NCI-H526 (cell line): ENCODE results near the gene CEP170.

Experiments
- DNase-seq, 2 experiments: peaks; one replicate each; lab custom pipeline; 2025; lab: John Stamatoyannopoulos, UW

CEP170 gene

DNA sequence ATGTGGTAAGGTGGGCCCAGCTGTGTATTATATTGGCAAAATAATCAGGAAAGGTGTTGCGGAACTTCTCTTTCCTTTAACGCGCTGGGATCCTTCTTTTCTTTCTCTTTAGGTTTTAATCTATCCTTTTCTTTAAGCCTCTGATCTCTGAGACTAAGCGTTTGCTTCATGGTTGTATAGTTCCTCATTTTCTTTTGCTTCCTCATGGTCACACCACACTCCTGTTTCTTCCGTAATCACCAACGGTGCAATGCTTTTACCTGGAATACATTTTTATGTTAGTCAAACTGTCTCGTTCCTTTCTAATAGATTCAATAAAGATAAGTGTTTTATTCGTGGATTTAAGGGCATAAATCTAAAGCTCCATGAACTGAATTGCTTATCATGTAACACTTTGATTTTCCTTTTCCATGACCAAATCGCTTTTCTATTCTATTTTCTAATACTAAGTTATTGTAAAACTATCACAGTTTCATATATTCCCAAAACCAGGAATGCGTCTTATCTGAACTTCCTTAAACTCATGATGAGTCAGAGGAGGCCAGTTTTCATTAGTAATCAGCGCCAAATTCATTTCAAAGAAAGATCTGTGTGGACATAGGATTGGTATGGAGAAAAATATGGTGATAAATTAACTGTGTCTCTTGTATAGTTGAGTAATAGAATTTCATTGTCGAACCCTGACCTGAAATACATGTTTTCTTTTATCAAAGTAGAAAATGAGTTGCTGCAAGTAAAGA, 13.0 kb upstream of the CEP170 start:
- DNase-seq, result no peak

DNA sequence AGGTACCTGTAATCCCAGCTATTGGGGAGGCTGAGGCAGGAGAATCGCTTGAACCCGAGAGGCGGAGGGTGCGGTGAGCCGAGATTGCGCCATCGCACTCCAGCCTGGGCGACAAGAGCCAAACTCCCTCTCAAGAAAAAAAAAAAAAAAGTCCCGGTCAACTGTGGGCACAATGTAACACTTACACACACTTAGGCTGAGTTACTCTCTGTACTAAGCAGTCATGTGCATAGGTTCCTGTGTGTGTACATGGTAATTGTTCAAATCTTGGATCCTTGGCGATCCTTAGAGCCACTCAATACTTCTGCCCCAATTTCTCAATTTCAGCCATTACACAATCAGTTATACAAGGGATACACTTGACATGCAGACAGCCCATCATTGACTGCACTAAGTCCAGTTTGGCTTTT, 12.4 kb upstream of the CEP170 start:
- no peak for DNase-seq

GRCh38 chr1:243266231-243266630, 11.2 kb upstream of the CEP170 start:
- no peak for DNase-seq

DNA sequence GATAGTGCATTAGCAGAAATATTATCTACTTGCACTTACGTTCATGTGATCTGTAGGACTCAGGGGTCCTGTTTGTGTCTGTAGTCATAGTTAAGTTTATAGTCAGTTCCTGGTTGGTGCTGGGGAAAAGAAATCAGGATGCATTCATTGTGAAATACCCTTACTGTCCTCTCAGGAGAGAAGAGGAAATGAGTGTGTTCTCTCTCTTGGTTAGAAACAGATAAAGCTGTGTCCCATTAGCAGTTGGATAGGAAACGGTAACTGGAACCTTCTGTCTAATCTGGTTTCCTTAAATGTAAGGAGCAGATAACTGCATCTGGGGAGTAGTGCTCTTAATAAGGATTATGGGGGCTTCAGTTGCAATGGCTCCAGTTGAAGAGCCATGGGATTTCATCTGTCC, 9.6 kb upstream of the CEP170 start:
- DNase-seq, result no peak

DNA sequence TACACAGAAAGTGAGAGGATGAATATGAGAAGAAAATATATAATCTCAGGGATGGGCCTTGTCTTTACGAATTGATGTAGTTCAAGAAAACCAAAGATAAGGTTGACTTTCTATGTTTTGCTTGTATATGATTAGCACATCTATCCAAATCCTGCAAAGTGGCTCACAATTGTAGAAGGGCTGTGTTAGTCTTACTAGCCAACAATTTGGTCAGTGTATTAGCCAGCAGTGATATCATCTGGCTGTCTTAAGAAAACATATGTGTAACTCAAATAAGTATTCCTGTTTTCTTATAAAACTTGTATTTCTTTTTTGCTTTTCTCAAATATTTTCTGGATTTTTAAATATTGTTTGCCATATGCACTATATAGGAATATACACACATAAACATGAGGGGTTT, 6.3 kb upstream of the CEP170 start:
- no peak for DNase-seq

GRCh38 chr1:243260221-243260880, 5.3 kb upstream of the CEP170 start:
- DNase-seq, result no peak

DNA sequence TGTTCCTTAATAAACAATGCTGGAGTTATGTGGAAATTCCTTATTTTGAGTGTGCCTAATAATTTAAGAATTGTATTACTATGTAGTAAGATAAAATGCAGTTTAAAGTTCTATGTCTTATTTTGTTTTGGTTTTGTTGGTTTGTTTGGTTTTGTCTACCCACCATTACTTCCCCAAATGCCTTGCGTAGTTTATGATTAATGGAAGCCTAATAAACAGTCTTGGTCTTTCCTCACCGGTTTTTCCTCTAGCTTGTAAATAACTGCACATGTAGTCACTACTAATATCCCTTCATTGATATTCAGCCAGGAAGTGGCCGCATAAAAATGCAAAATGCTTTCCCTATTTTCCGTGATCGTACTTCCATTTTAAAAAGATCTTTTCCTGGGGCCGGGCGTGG, 3.6 kb upstream of the CEP170 start:
- DNase-seq, result no peak

DNA sequence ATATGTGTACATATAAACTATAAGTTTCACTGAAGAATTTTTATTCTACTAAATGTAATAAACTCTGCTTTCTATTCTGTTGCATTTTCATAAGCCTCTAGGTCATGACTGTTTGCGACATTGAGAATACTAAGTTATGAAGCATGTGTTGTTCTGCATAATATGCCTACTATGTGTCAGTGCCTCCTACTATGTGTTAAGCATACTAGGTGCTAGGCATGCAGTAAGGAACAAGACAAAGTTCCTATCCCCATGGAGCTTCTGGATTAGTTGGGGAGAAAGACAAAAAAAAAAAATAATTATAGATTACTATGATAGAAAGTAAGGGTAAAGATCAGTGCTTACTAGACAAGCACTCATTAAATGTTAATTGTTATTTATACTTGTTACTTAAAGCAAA, 2.1 kb upstream of the CEP170 start:
- no peak for DNase-seq

DNA sequence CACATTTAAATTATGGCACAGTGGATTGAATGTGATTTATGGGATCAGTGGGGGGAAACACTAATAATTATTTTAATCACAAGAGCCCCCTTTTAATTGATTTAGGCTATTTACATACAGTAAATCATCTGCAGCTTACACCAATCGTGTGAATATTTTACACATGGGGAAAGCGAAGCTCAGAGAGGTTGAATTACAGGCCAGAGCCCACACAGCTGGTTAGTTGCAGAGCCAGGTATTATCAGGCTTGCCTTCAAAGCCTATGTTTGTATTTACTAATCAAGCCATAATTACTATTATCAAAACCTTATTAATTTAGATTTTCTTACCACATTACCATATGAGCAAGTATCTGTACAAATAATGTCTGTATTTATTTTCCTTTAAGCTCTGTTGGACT, 1.5 kb upstream of the CEP170 start:
- peak in 1 of 2 experiments; percentile 13 for DNase-seq

- DNase-seq, result peak; percentile 97
Measured at GRCh38 chr1:243255791-243256512, 871 bp upstream of the CEP170 start, which contains the start of gene SDCCAG8. Gene SDCCAG8 (plus strand): TSS chr1:243256041. CDS start chr1:243256174, 133 bp downstream.

DNA sequence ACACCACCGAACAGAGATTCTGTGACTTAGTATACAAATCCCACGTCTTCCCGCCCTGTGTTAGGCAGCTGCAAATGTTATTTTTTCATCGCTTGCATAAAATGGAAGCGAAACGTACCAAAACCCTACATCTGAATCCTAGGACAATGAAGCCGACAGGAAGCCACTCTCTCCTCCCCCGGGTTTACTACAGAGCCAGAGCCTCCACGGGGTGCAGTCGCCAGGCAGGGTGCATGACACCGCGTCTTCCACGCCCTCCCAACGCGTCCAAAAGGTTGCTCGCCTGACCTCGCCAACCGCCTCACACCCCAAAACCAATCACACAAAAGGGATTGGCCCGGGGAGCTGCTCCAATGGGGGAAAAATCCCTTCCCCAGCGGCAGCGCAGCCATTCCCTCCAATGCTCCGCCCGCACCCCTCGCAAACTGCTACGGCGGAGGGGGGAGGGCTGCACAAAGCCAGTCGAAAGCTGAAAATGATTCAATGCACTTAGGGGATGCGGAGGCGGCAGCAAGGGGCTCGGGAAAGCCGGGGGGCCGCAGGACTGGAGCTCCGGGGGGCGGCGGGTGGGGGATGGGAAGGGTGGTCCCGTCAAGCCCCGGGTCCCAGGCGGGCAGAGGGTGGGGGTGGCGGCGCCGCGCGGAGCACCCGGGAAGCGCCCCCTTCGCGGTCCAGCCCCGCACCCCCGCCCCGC, 701 bp downstream of the CEP170 start:
- peak; percentile 29 to 76 for DNase-seq

- peak; percentile 1 to 32 for DNase-seq
Measured at GRCh38 chr1:243253926-243254232, 1.2 kb downstream of the CEP170 start.

DNA sequence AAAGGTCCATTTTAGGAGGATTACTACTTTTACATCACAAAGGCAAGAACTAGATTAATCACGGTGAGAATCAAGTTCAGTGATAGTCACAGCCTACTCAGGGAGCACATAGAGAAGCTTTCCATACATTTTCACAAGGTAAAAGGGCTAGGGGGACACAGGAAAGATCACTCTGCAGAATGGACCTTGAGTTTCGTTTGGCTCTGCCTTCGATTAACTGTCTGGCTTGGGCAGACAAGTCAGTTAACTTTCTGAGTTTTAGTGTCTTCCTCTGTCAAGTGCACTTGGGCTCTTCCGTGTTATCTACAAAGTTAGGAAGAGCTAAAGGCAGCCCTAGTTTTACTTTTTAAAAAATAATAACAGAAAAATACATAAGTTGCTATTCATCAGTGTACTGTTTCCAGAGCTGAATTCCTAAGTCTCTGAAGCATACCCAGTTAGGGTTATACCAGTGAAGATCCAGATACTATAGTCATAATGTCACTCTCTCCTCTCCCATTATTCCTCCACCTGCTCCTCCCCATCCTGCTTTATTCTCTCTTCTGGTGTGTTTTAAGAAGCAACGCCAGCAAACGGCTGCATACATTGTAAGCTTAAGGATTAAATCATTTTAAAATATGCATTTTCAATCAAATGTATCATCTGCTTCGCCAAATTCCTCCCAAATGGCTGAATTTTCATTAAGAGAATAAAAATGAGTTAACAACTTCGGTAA, 1.7 kb downstream of the CEP170 start:
- DNase-seq, result peak in 1 of 2 experiments; percentile 15

- no peak for DNase-seq
Measured at GRCh38 chr1:243251539-243251938, 3.5 kb downstream of the CEP170 start.

DNA sequence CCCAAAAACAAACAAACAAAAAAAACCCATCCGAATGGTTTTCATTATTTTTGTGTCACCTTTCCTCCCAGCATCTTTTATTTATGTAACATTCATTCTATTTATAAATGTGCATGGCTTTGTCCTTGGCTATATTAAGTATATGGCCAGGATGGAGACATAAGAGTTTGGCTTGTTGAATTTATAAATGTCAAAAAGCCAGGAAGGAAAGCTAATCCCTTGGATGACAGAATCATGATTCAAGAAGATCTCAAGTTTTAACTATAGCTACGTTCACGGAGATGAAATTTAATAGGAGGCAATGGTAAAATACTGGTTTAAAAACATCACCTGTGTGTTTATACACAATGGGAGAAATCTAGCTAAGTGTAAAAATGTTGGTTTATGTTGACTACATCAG, 5.0 kb downstream of the CEP170 start:
- DNase-seq, result no peak

- DNase-seq, result no peak
Measured at GRCh38 chr1:243249214-243249613, 5.9 kb downstream of the CEP170 start.

DNA sequence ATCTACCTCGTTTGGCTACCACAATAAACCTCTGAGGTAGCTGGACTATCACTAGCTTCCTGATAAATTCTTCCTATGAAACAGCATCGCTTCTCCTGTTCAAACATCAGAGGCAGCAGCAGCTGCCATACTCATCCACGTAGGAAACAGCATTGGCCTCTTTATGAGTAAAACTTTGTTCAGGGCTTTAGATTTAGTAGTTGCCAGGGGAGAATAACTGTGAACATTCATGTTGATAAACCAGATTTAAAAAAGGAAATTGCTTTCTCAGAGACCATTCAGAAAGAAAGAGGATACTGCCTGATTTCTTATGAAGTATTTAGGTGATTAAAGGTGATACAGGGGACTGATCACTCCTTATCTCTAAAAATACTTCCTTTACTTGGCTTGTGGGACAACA, 7.2 kb downstream of the CEP170 start:
- DNase-seq, result no peak

DNA sequence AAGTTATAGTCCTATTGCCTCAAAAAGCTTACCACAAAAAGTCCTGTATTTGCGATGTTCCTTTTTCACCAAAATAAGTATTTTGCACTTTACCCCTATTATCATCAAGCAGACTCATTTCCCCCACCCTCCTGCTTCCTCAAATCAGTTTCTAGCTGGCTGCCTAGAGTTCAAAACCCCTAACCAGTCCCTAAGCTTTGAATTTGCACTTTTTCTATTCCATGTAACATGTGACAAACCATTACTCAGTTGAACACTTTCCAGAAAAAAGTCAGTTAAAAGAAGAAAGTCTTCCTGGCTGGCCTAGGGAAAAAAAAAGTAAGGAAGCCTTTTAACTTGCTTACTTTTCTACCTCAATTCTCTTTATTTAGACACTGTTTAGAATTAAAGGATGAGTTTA, 8.2 kb downstream of the CEP170 start:
- no peak for DNase-seq

DNA sequence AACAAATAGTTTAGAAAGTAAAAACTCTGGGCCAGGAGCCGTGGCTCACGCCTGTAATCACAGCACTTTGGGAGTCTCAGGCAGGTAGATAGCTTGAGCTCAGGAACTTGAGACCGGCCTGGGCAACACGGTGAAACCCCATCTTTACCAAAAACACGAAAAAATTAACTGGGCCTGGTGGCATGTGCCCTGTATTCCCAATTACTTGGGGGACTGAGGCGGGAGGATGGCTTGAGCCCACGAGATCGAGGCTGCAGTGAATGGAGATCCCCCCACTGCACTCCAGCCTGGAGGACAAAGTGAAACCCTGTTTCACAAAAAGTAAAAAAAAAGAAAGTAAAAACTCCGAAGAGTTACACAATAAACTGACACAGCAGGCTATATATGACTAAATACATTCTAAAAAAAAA, 10.6 kb downstream of the CEP170 start:
- no peak for DNase-seq

DNA sequence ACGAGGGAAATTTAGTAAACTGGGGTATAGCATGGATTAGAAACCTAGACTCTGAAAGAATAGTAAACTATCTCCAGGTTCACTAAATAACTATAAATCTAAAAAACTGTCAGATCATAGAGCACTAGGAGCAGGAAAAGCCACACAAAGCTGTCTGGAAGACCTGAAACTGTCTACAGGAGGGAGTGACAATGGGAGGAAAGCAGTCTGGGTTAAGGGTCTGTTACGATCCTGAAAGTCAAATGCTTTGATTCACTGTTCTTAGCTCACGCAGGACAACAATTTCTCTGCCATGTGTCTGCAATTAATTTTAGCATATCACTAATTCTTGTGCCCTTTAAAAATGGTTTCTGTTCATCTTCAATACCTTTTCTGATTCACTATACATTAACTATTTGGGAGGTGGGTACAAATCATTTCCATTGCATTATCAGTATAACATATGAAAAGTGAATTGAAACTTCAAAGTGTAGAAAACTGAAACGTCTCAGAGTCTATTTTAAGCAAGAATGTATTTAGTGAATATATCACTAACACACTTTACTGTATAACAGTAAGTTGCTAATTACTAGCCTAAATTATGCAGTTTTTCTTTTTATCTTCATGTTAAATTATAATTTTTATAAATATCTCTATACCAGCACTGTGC, 18.4 kb downstream of the CEP170 start:
- no peak for DNase-seq

DNA sequence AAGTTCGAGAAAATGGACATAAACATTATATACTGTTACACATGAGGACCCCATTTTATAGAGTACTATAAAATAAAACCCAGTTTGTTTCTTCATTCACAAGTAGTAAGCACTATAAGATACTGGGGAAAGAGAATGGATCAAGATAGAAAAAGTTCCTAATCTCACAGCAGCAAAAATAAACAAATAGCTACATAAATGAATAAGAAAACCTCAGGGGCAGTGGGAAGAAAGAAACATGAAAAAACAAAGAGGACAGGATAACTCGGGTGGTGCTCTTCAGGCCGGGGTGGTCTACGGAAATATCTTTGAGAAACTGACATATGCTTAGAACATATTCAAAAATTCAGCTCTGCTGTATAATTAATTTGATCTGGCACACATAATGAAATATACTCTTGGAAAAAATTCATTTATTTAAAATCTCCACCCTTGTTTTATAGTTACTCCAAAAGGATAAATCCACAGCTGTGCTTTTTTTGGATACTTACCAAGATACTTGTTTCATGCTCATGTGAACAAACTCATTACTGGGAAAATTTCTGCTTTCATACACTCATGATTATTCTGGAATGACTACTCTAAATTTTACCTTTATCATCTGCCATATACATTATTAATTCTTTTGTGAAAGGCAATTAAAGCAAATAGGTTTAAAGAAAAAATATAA, 20.0 kb downstream of the CEP170 start:
- no peak for DNase-seq
